ENCODE data around the gene DUS2. TPM values are rescaled to one million over a fixed set of nuclear protein-coding genes. Genes with fewer than 3 reads are reported as not detected.

The DUS2 gene
- total and polyA plus RNA-seq, 2 of the 8 experiments (the other 6 are each of a cell fraction or from before 2014, with no cell fraction given): 17.2 to 27.0 TPM

DNA sequence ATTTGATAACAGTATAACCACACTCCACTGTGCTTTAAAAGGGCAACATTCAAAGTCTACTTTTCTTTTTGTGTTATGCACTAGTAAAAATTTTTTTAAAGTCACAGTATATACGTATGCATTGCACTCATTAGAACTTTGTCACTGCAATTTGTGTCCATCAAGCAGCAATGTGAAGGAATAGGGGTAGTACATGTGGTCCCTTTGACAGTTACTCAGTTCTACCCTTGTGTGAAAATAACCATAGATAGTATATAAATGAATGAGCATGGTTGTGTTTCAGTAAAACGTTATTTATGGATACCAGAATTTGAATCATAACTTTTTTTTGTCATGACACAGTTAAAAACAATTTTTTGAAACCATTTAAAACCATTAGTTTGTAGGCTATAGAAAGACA is 92.8 kb downstream of the DUS2 start (continued):
- TF ChIP-seq PHF8 (conservative IDR thresholded peaks at IDR 0.05; ENCODE audit: low read depth, low read length) (no peak), CEBPB (IDR thresholded peaks at IDR 0.05; ENCODE audit: low read depth, low read length) (no peak), CBX5 (IDR thresholded peaks at IDR 0.05; ENCODE audit: low read depth, low read length) (no peak), POU5F1 (IDR thresholded peaks at IDR 0.05; ENCODE audit: low read depth, low read length) (no peak), BRCA1 (IDR thresholded peaks at IDR 0.05; ENCODE audit: low read depth, low read length) (no peak)
- TF ChIP-seq, protein P1, sequence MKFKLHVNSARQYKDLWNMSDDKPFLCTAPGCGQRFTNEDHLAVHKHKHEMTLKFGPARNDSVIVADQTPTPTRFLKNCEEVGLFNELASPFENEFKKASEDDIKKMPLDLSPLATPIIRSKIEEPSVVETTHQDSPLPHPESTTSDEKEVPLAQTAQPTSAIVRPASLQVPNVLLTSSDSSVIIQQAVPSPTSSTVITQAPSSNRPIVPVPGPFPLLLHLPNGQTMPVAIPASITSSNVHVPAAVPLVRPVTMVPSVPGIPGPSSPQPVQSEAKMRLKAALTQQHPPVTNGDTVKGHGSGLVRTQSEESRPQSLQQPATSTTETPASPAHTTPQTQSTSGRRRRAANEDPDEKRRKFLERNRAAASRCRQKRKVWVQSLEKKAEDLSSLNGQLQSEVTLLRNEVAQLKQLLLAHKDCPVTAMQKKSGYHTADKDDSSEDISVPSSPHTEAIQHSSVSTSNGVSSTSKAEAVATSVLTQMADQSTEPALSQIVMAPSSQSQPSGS (IDR thresholded peaks at IDR 0.05; ENCODE audit: low read length): no peak

Measured in H1 (cell line).